ENCODE data around the gene AFAP1.

Gene AFAP1

DNA sequence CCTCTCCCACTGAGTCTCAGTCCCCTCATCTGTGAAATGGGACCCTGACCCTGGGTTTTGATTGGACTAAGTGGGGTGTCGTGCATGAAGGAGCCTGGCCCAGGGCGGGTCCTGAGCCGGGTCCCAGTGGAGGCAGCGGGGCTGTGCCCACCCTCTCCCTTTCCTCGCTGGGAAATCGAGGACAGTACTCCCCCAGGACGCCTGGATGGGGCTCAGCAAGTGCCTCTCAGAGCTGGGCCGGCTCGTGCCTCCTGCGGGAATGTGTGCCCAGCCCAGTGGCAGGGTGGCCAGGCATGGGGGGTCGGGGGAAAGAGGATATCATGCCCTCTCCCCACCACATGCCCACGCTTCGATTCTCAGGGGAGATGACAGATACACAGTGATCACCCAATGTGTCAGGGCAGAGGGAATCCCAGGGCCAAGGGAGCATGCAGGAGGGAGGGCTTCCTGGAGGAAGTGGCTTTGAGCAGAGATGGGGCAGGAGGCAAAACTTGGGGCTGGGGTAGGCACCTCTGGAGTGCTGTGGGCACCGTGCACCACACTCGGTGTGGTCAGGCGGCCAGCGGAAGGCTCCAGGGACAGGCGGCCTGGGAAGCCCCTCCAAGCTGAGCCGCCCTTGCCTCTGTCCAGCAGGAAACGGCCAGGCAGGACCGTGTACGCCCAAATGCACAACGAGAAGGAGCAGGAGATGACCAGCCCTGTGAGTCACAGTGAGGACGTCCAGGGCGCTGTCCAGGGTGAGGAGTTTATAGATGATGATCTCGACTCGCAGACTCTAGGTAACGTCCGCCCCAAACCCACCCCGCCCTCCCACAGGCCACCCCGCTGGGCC is 203.0 kb downstream of the AFAP1 start:
- in situ Hi-C loops (cut with HindIII; ENCODE audit: low pct_unique_long_range_greater_than_20kb, low sequenced_read_pairs): no loop called here
- DNase-seq (ENCODE audit: low read depth in 1 of 2, low spot score in 1 of 2): peak in 1 of 2 experiments; percentile 30
- no peak for TF ChIP-seq JUND (IDR thresholded peaks at IDR 0.05; ENCODE audit: low read depth)

DNA sequence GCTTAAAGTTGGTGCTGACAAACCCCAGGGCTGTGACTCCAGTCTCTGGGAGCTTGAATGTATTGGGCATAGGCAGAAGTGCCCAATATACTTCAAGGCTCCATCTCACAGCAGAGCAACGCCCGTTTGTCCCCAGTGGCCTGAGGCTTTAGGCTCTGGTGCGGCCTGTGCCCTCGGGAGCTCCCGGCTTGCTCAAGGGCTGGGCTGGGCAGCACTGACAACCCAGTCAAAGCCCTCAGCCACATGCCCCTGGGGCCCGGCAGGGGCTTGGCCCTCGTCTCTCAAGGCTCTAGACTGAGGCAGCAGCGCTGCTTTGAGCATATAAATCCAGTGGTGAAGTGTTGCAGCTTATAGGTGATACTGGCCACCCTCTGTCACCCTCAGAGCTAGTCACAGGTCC is 203.7 kb downstream of the AFAP1 start:
- no peak for DNase-seq (ENCODE audit: low read depth in 1 of 2, low spot score in 1 of 2)
- in situ Hi-C loops (cut with HindIII; ENCODE audit: low pct_unique_long_range_greater_than_20kb, low sequenced_read_pairs): no loop called here
- no peak for TF ChIP-seq JUND (IDR thresholded peaks at IDR 0.05; ENCODE audit: low read depth)

DNA sequence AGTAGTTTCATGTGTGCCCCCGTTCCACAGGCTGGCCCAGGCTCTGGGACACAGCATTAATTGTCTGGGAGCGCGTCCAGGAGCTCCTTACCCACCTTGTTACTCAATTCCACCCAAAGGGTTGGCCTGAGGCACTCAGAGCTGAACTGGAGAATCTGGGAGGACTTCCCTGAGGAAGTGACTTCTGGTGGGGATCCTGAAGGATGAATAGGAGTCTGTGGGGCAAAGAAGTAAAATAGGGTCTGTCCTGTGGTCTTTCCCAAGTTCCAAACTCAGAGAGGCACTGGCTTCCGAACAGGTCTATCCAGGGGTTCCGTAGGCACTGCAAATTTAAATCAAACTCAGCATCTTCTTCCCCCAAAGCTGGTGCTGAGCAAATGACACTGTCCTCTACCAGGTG is 204.3 kb downstream of the AFAP1 start:
- in situ Hi-C loops (cut with HindIII; ENCODE audit: low pct_unique_long_range_greater_than_20kb, low sequenced_read_pairs): no loop called here
- no peak for TF ChIP-seq JUND (IDR thresholded peaks at IDR 0.05; ENCODE audit: low read depth)
- DNase-seq (ENCODE audit: low read depth in 1 of 2, low spot score in 1 of 2): no peak

DNA sequence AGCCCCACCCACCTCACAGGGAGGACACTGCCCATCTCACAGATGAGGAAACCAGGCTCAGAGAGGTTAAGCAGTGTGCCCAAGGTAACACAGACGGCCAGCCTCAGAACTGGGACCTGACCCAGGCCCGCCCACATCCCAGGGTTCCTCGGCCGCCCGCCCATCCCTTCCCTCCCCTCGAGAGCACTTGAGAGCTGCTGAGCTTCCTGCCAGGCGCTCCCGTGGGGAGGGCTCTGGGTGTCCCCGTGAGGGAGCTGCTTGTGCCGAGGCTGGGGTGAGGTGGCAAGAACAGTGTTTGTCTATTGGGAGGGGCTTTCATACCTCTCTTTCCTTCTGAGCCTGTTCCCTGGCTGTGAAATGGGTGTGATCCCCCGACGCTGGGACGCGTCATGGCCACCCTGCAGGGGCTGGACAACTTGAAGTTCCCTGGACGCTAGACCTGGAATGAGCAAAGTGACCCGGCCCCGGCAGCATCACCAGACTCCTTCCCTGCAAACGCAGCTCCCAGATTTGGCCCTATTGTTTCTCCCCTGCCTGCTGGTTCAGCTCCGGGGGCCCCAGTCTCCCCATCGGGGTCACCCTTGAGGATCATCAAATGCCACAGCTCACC is 204.9 kb downstream of the AFAP1 start:
- in situ Hi-C loops (cut with HindIII; ENCODE audit: low pct_unique_long_range_greater_than_20kb, low sequenced_read_pairs): no loop called here
- no peak for TF ChIP-seq JUND (IDR thresholded peaks at IDR 0.05; ENCODE audit: low read depth)
- no peak for DNase-seq (ENCODE audit: low read depth in 1 of 2, low spot score in 1 of 2)

DNA sequence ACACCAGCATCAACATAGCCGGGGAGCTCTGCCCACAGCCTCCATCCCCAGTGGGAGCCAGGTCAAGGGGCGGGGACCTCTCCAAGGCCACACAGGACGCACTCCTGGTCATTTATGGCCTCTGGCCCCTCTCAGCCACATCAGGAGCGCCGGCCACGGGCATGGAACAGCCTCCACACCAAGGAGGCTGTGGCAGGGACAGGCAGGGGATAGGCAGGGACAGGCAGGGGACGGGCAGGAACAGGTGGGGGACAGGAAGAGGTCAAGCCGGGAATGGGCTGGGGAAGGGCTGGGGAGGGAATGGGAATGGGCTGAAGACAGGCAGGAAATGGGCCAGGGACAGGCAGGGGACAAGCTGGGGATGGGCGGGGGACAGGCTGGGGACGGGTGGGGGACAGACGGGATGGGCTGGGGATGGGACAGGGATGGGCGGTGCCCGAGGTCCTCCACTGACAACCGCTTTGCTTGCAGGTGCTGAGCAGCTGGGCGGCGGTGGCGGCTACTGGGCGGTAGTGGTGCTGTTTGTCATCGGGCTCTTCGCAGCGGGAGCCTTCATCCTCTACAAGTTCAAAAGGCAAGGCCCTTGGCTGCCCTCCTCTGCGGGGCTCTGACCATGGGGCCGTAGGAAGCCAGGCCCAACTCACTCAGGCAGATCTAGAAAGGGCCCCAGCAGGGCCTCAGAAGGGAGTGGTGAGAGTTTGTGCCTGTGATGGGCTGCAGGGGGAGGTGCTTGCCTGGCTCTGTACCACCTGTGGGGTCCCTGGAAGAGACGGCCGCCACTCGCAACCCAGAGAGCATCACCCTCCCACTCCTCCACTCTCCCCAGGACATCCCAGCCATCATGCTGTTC is 205.6 kb downstream of the AFAP1 start:
- in situ Hi-C loops (cut with HindIII; ENCODE audit: low pct_unique_long_range_greater_than_20kb, low sequenced_read_pairs): no loop called here
- TF ChIP-seq JUND (IDR thresholded peaks at IDR 0.05; ENCODE audit: low read depth): no peak
- no peak for DNase-seq (ENCODE audit: low read depth in 1 of 2, low spot score in 1 of 2)

DNA sequence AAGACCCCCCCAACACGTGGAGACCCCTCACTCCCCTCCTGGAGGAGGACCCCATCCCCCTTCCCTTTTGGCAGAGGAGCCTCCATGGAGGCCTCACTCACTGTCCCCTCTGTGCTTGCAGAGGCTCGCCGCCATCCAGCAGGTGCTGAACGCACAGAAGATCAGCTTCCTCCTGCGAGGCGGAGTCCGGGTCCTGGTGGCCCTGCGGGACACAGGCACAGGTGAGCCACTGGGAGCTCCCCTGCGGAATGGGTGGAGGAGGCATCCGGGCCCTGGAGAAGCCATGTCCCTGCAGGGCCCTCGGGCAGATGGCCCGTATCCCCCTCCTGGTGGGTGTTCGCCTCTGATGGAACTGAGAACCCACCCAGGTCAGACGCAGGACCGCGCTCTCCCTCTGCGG is 206.5 kb downstream of the AFAP1 start:
- in situ Hi-C loops (cut with HindIII; ENCODE audit: low pct_unique_long_range_greater_than_20kb, low sequenced_read_pairs): no loop called here
- TF ChIP-seq JUND (IDR thresholded peaks at IDR 0.05; ENCODE audit: low read depth): no peak
- DNase-seq (ENCODE audit: low read depth in 1 of 2, low spot score in 1 of 2): no peak

DNA sequence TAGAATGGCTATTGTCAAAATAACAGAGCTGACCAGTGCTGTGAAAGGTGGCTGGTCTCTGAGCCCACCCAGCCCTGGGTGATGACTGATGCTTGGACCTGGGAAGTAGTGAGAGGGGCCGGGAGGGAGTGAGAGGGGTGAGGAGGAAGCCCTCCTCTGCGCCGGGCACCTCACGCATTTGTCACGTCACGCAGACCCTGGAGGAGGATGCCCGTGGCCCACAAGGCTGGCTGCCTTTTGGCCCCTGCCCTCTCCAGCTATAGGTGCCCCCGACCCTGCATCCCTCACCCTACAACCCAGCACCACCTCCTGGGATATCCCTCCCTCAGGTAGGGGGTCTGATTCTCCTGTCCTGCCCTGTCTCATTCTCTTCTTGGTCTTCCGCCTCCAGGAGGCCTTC is 207.4 kb downstream of the AFAP1 start:
- TF ChIP-seq JUND (IDR thresholded peaks at IDR 0.05; ENCODE audit: low read depth): no peak
- DNase-seq (ENCODE audit: low read depth in 1 of 2, low spot score in 1 of 2): no peak
- in situ Hi-C loops (cut with HindIII; ENCODE audit: low pct_unique_long_range_greater_than_20kb, low sequenced_read_pairs): no loop called here

DNA sequence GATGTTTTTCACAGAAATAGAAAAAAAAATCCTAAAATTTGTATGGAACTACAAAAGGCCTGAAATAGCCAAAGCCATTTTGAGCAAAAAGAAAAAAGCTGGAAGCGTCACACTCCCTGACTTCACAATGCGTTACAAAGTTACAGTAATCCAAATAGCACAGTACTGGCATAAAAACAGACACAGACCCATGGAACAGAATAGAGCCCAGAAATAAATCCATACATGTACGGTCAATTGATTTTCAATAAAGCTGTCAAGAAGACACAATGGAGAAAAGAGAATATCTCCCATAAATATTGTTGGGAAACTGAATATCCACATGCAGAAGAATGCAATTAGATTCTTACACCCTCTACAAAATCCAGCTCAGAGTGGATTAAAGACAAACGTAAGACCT is 208.2 kb downstream of the AFAP1 start:
- no peak for TF ChIP-seq JUND (IDR thresholded peaks at IDR 0.05; ENCODE audit: low read depth)
- in situ Hi-C loops (cut with HindIII; ENCODE audit: low pct_unique_long_range_greater_than_20kb, low sequenced_read_pairs): no loop called here
- no peak for DNase-seq (ENCODE audit: low read depth in 1 of 2, low spot score in 1 of 2)

DNA sequence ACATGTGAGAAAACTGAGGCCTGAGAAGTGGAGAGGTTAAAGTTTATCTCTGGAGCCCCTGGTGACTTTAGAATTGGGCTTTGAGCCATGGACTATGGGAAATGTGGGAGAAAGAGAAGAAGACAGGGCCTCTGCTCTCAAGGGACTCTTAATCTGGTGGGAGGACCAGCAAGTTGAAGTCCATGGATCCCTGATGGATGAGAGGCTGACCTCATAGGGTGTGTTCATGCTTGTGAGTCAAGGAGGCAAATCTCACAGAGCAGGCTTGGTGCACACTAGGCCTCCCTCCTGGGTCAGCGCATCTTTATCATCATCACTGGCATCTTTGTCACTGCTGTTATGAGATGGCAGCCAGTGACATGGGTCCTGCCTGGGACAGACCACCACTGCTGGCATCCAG is 211.9 kb downstream of the AFAP1 start:
- in situ Hi-C loops (cut with HindIII; ENCODE audit: low pct_unique_long_range_greater_than_20kb, low sequenced_read_pairs): no loop called here
- no peak for DNase-seq (ENCODE audit: low read depth in 1 of 2, low spot score in 1 of 2)
- no peak for TF ChIP-seq JUND (IDR thresholded peaks at IDR 0.05; ENCODE audit: low read depth)

DNA sequence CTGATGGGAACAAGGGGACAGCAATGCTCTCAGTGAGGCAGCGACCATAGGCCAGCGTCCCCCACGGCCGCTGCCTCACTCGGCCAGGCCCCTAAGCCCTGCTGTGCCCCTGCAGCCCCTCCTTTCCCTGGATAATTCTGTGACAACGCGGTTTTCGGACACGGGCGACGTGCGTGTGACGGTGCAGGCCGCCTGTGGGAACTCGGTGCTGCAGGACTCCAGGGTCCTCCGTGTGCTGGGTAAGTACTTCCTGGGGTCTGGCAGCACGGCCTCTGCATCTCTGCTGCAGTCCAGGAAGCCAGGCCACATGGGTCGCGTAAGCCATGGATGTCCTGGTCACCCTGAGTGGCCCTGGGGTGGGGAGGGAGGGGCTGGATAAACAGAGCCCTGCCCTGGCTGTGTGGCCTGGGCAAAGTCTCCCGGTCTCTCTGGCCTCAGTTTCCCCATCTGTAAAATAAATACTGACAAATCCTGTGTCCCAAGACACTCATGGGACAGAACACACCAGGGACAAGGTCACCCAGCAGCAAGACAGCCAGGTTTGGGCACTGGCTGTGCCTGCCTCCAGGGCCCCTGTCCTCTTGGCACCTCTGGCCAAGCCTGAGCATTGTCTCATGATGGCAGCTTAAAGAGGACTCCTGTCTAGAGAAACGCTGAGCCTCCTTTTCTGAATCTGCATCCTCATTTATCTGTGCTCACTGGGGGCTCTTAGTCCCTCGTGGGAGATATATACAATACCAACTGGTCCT is 212.8 kb downstream of the AFAP1 start:
- DNase-seq (ENCODE audit: low read depth in 1 of 2, low spot score in 1 of 2): no peak
- in situ Hi-C loops (cut with HindIII; ENCODE audit: low pct_unique_long_range_greater_than_20kb, low sequenced_read_pairs): no loop called here
- TF ChIP-seq JUND (IDR thresholded peaks at IDR 0.05; ENCODE audit: low read depth): no peak

DNA sequence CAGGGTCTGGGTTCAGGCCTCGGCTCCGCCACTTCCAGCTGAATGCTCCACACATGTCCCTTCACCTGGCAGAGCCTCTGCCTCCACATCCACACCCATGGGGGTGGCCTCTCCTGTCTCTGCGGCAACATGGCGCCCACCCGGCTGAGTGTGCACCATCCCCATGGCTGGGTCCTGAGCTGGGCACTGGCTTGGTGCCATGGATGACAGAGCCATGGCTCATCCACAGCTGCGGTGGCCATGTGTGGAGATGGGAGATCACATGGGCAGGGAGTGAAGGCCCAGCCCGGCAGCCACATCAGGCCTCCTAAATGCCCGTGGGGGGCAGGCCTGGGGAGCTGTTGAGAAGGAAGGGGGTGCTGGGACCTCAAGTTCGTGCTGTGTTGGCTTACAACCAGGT is 213.7 kb downstream of the AFAP1 start:
- DNase-seq (ENCODE audit: low read depth in 1 of 2, low spot score in 1 of 2): no peak
- in situ Hi-C loops (cut with HindIII; ENCODE audit: low pct_unique_long_range_greater_than_20kb, low sequenced_read_pairs): no loop called here
- no peak for TF ChIP-seq JUND (IDR thresholded peaks at IDR 0.05; ENCODE audit: low read depth)

DNA sequence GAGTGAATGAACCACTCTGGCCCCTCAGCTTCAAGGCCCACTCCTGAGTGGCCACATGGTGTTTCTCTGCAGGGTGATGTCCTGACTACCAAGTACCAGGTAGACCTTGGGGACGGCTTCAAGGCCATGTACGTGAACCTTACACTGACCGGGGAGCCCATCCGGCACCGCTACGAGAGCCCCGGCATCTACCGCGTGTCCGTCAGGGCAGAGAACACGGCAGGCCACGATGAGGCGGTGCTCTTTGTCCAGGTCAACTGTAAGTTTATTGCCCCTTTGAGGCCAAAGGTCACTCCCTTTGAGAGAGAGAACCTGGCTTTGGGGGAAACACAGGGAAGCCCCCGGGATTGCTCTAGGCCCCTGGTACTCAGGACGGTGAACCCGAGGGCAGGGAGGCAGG is 216.0 kb downstream of the AFAP1 start:
- in situ Hi-C loops (cut with HindIII; ENCODE audit: low pct_unique_long_range_greater_than_20kb, low sequenced_read_pairs): no loop called here
- DNase-seq (ENCODE audit: low read depth in 1 of 2, low spot score in 1 of 2): no peak
- no peak for TF ChIP-seq JUND (IDR thresholded peaks at IDR 0.05; ENCODE audit: low read depth)

Measured in T47D (cell line).